Right hindlimb (tissue), 1 donor: ENCODE measurements around the gene CRYBB3.
"Not testable (repeated sequence)": the region's sequence is repeated elsewhere in the genome, so short reads cannot be mapped to it uniquely, and the experiment has no call there.

ENCODE experiments used
- DNase-seq: peaks from one replicate; pipeline ENCODE4 v3.0.0-alpha.2; 2018

The CRYBB3 gene

GRCh38 chr22:25176175-25176574 lies 23.5 kb upstream of the CRYBB3 start:
- no peak for DNase-seq

GRCh38 chr22:25176799-25177198 lies 22.9 kb upstream of the CRYBB3 start:
- DNase-seq: no peak

GRCh38 chr22:25177226-25177625 lies 22.4 kb upstream of the CRYBB3 start:
- no peak for DNase-seq

GRCh38 chr22:25177895-25178294 lies 21.8 kb upstream of the CRYBB3 start:
- DNase-seq: no peak

- not testable (repeated sequence) for DNase-seq
Observed at GRCh38 chr22:25178348-25178747, 21.3 kb upstream of the CRYBB3 start.

GRCh38 chr22:25178869-25179631 lies 20.6 kb upstream of the CRYBB3 start:
- not testable (repeated sequence) for DNase-seq

- no peak for DNase-seq
Observed at GRCh38 chr22:25182131-25183110, 17.2 kb upstream of the CRYBB3 start.

GRCh38 chr22:25183949-25184619 lies 15.6 kb upstream of the CRYBB3 start:
- DNase-seq: no peak

- DNase-seq: no peak
Observed at GRCh38 chr22:25186140-25186539, 13.5 kb upstream of the CRYBB3 start.

GRCh38 chr22:25187469-25187868 lies 12.2 kb upstream of the CRYBB3 start:
- DNase-seq: no peak

- no peak for DNase-seq
Observed at GRCh38 chr22:25192406-25192805, 7.3 kb upstream of the CRYBB3 start.

- no peak for DNase-seq
Observed at GRCh38 chr22:25193130-25193529, 6.5 kb upstream of the CRYBB3 start.

- no peak for DNase-seq
Observed at GRCh38 chr22:25193548-25193947, 6.1 kb upstream of the CRYBB3 start.

- DNase-seq: no peak
Observed at GRCh38 chr22:25196326-25196725, 3.3 kb upstream of the CRYBB3 start.

GRCh38 chr22:25197340-25197739 lies 2.3 kb upstream of the CRYBB3 start:
- no peak for DNase-seq

GRCh38 chr22:25200967-25201366 lies 1.3 kb downstream of the CRYBB3 start:
- DNase-seq: no peak

GRCh38 chr22:25201557-25202273 lies 2.1 kb downstream of the CRYBB3 start:
- DNase-seq: no peak

GRCh38 chr22:25202290-25202921 lies 2.7 kb downstream of the CRYBB3 start:
- DNase-seq: peak; percentile 53

- DNase-seq: no peak
Observed at GRCh38 chr22:25203082-25203481, 3.4 kb downstream of the CRYBB3 start.

- DNase-seq: not testable (repeated sequence)
Observed at GRCh38 chr22:25204547-25204946, 4.9 kb downstream of the CRYBB3 start.

- DNase-seq: no peak
Observed at GRCh38 chr22:25205847-25206246, 6.2 kb downstream of the CRYBB3 start.

GRCh38 chr22:25206998-25207397 lies 7.3 kb downstream of the CRYBB3 start:
- DNase-seq: no peak
